Measurements from ENCODE around the gene TMEM209.

TMEM209 gene

GRCh38 chr7:130151591-130152492, 53.4 kb downstream of the TMEM209 start:
- no peaks in the 10 kb centered on the region for H3K27me3 ChIP-seq (ENCODE audit: insufficient read depth, low read length, poor library complexity)
- no peak overlapping the region for H4K8ac ChIP-seq (ENCODE audit: low read depth, low read length)
- H3K79me1 ChIP-seq (ENCODE audit: low read length): no peaks in the 10 kb centered on the region
- H2BK120ac ChIP-seq (ENCODE audit: low read depth, low read length): no peak overlapping the region
- H2BK15ac ChIP-seq (replicated peaks; ENCODE audit: low read depth): no peak overlapping the region
- no peak for DNase-seq
- H3K56ac ChIP-seq (ENCODE audit: low read length): peak overlapping the region; percentile 2
- H2BK5ac ChIP-seq (ENCODE audit: low read length): no peak overlapping the region
- H3K79me2 ChIP-seq (ENCODE audit: control insufficient read depth, insufficient read depth, low read length): no peaks in the 10 kb centered on the region
- H3K18ac ChIP-seq (ENCODE audit: low read length): no peak overlapping the region
- no peak overlapping the region for H4K5ac ChIP-seq (ENCODE audit: low read length)
- no peak overlapping the region for H2AK5ac ChIP-seq (ENCODE audit: low read length)
- H3K23ac ChIP-seq (ENCODE audit: low read length): no peak overlapping the region
- no peak overlapping the region for H3K4ac ChIP-seq (ENCODE audit: low read depth, low read length)
- H3K9ac ChIP-seq (ENCODE audit: low read length): no peak overlapping the region
- no peaks in the 10 kb centered on the region for H3K36me3 ChIP-seq (ENCODE audit: control insufficient read depth, insufficient read depth, low read length)
- no CpG with 5 or more reads among the region's 5 CpGs for WGBS (ENCODE audit: extremely low coverage, insufficient coverage, low lambda C conversion rate)
- no peak overlapping the region for H3K27ac ChIP-seq (ENCODE audit: low read depth, low read length)
- H3K4me2 ChIP-seq (ENCODE audit: low read length): no peak overlapping the region
- H3K4me1 ChIP-seq (ENCODE audit: control insufficient read depth, low read depth, low read length): no peaks in the 10 kb centered on the region
- no peak overlapping the region for H3K4me3 ChIP-seq (ENCODE audit: low read length)

DNA sequence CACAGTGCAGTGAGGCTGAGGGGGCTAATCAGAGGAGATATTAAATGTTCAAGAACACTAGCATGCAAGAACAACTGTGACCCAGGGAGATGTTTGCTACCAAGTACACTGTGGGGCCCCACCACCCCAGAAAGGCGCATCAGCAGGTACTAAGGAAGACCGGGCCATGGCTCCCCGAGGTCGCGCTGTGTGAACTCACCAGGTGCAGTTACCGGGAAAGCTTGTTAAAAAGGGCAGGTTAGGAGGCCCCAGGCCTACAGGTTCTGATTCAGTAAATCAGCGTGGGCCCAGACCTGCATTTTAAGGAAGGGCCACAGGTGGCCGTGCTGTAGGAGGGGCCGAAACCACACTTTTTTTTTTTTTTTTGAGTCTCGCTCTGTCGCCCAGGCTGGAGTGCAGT, 54.6 kb downstream of the TMEM209 start:
- no peak overlapping the region for H3K56ac ChIP-seq (ENCODE audit: low read length)

DNA sequence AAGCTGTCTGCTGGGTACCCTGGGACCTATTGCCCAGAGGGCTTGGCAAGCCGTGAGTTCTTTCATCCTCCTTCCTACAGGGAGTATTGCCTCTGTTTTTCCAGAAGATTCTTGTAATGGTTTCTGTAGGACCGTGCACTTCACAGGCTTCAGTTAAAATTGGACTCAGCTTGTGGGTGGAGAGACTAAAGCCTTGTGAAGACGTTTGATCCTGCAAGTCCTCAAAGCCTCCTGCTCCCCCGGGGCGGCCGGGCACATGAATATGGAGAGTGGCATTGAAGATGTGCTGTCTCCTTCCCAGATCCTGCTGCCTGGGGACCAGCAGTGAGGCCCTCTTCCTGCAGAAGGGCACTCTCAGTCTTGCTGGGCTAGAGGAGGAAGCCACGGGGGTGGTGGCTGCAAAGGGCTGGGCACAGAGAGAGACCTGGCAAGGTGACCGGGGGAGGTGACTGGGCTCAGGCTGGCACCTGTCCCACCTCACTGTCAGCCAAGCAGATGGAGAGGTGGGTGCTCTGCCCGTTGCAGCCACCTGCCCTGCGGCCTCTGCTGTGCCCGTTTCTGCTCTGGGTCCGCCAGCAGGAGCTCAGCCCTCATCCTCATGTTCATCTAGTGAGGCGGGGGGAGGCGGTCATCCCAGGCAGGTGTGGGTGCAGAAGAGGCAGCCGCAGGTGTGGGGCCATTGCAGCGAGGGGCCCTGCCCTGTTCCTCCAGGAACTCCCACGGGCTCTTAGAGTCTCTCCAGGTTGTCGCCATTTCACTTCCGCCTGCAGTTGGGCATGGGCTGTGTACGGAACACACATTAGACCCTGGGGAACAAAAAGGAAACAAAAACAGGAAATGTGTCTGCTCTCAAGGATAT, 55.7 kb downstream of the TMEM209 start:
- Histone ChIP-seq H3K27me3 (ENCODE audit: insufficient read depth, low read length, poor library complexity) (no peaks in the 10 kb centered on the region), H3K4me2 (ENCODE audit: low read length) (no peak overlapping the region), H3K56ac (ENCODE audit: low read length) (no peak overlapping the region), H4K5ac (ENCODE audit: low read length) (no peak overlapping the region), H2AK5ac (ENCODE audit: low read length) (no peak overlapping the region), H3K36me3 (ENCODE audit: control insufficient read depth, insufficient read depth, low read length) (no peaks in the 10 kb centered on the region), H3K4ac (ENCODE audit: low read depth, low read length) (no peak overlapping the region), H2BK120ac (ENCODE audit: low read depth, low read length) (no peak overlapping the region), H3K4me1 (ENCODE audit: control insufficient read depth, low read depth, low read length) (no peaks in the 10 kb centered on the region), H3K27ac (ENCODE audit: low read depth, low read length) (no peak overlapping the region), H3K9ac (ENCODE audit: low read length) (no peak overlapping the region), H3K79me1 (ENCODE audit: low read length) (no peaks in the 10 kb centered on the region), H3K79me2 (ENCODE audit: control insufficient read depth, insufficient read depth, low read length) (no peaks in the 10 kb centered on the region), H3K4me3 (ENCODE audit: low read length) (no peak overlapping the region), H4K8ac (ENCODE audit: low read depth, low read length) (no peak overlapping the region), H3K23ac (ENCODE audit: low read length) (no peak overlapping the region), H2BK5ac (ENCODE audit: low read length) (no peak overlapping the region), H3K18ac (ENCODE audit: low read length) (no peak overlapping the region), H2BK15ac (replicated peaks; ENCODE audit: low read depth) (no peak overlapping the region)
- DNase-seq: no peak
- no CpG with 5 or more reads among the region's 20 CpGs for WGBS (ENCODE audit: extremely low coverage, insufficient coverage, low lambda C conversion rate)

More for the DNA sequence above, 54.6 kb downstream of the TMEM209 start:
- no peaks in the 10 kb centered on the region for H3K4me1 ChIP-seq (ENCODE audit: control insufficient read depth, low read depth, low read length)
- no peak overlapping the region for H3K9ac ChIP-seq (ENCODE audit: low read length)
- no peak overlapping the region for H2BK5ac ChIP-seq (ENCODE audit: low read length)
- no peak overlapping the region for H2BK120ac ChIP-seq (ENCODE audit: low read depth, low read length)
- peak; percentile 27 for DNase-seq
- H3K4me2 ChIP-seq (ENCODE audit: low read length): no peak overlapping the region
- H3K27ac ChIP-seq (ENCODE audit: low read depth, low read length): no peak overlapping the region
- no peak overlapping the region for H4K5ac ChIP-seq (ENCODE audit: low read length)
- H3K79me2 ChIP-seq (ENCODE audit: control insufficient read depth, insufficient read depth, low read length): no peaks in the 10 kb centered on the region
- no peaks in the 10 kb centered on the region for H3K36me3 ChIP-seq (ENCODE audit: control insufficient read depth, insufficient read depth, low read length)
- no peak overlapping the region for H3K4ac ChIP-seq (ENCODE audit: low read depth, low read length)
- no peak overlapping the region for H4K8ac ChIP-seq (ENCODE audit: low read depth, low read length)
- no peak overlapping the region for H2AK5ac ChIP-seq (ENCODE audit: low read length)
- no peaks in the 10 kb centered on the region for H3K79me1 ChIP-seq (ENCODE audit: low read length)
- H3K4me3 ChIP-seq (ENCODE audit: low read length): no peak overlapping the region
- H3K18ac ChIP-seq (ENCODE audit: low read length): no peak overlapping the region
- no CpG with 5 or more reads among the region's 11 CpGs for WGBS (ENCODE audit: extremely low coverage, insufficient coverage, low lambda C conversion rate)
- no peak overlapping the region for H2BK15ac ChIP-seq (replicated peaks; ENCODE audit: low read depth)
- no peaks in the 10 kb centered on the region for H3K27me3 ChIP-seq (ENCODE audit: insufficient read depth, low read length, poor library complexity)
- H3K23ac ChIP-seq (ENCODE audit: low read length): no peak overlapping the region

DNA sequence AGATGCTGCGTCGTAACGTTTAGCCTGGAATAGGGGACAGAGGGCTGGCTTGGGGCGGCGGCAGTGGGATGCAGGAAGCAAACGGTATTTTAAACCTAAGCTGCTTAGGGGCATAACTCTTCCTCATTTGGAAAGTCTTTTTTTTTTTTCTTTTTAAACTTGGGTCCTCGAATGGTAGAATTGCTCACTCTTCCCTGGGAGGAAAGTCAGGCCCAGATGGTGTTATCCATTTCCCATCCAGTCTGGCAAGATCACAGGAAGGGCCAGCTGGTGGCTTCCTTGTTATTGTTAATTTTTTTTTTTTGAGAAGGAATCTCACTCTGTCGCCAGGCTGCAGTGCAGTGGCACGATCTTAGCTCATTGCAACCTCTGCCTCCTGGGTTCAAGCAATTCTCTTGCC, 56.6 kb downstream of the TMEM209 start:
- DNase-seq: no peak
- no peak overlapping the region for H2BK120ac ChIP-seq (ENCODE audit: low read depth, low read length)

GRCh38 chr7:130147710-130148325, 57.4 kb downstream of the TMEM209 start:
- WGBS (ENCODE audit: extremely low coverage, insufficient coverage, low lambda C conversion rate): no CpG with 5 or more reads among the region's 14 CpGs
- no peaks in the 10 kb centered on the region for H3K79me2 ChIP-seq (ENCODE audit: control insufficient read depth, insufficient read depth, low read length)

More for the DNA sequence above, 56.6 kb downstream of the TMEM209 start:
- no peak overlapping the region for H2BK5ac ChIP-seq (ENCODE audit: low read length)
- WGBS (ENCODE audit: extremely low coverage, insufficient coverage, low lambda C conversion rate): no CpG with 5 or more reads among the region's 9 CpGs
- no peak overlapping the region for H3K4me3 ChIP-seq (ENCODE audit: low read length)
- H3K79me1 ChIP-seq (ENCODE audit: low read length): no peaks in the 10 kb centered on the region
- H3K23ac ChIP-seq (ENCODE audit: low read length): no peak overlapping the region
- H2BK15ac ChIP-seq (replicated peaks; ENCODE audit: low read depth): no peak overlapping the region
- H4K5ac ChIP-seq (ENCODE audit: low read length): no peak overlapping the region
- no peak overlapping the region for H3K4ac ChIP-seq (ENCODE audit: low read depth, low read length)
- no peak overlapping the region for H3K18ac ChIP-seq (ENCODE audit: low read length)
- no peaks in the 10 kb centered on the region for H3K4me1 ChIP-seq (ENCODE audit: control insufficient read depth, low read depth, low read length)
- no peaks in the 10 kb centered on the region for H3K27me3 ChIP-seq (ENCODE audit: insufficient read depth, low read length, poor library complexity)
- no peak overlapping the region for H2AK5ac ChIP-seq (ENCODE audit: low read length)
- no peaks in the 10 kb centered on the region for H3K79me2 ChIP-seq (ENCODE audit: control insufficient read depth, insufficient read depth, low read length)
- H3K36me3 ChIP-seq (ENCODE audit: control insufficient read depth, insufficient read depth, low read length): no peaks in the 10 kb centered on the region
- H4K8ac ChIP-seq (ENCODE audit: low read depth, low read length): no peak overlapping the region
- no peak overlapping the region for H3K4me2 ChIP-seq (ENCODE audit: low read length)
- H3K9ac ChIP-seq (ENCODE audit: low read length): no peak overlapping the region
- H3K27ac ChIP-seq (ENCODE audit: low read depth, low read length): no peak overlapping the region
- H3K56ac ChIP-seq (ENCODE audit: low read length): no peak overlapping the region

More at GRCh38 chr7:130147710-130148325, 57.4 kb downstream of the TMEM209 start:
- H2BK5ac ChIP-seq (ENCODE audit: low read length): no peak overlapping the region
- no peaks in the 10 kb centered on the region for H3K36me3 ChIP-seq (ENCODE audit: control insufficient read depth, insufficient read depth, low read length)
- H3K9ac ChIP-seq (ENCODE audit: low read length): no peak overlapping the region
- no peak for DNase-seq
- H3K4me2 ChIP-seq (ENCODE audit: low read length): no peak overlapping the region
- H4K8ac ChIP-seq (ENCODE audit: low read depth, low read length): no peak overlapping the region
- no peaks in the 10 kb centered on the region for H3K4me1 ChIP-seq (ENCODE audit: control insufficient read depth, low read depth, low read length)
- H3K27ac ChIP-seq (ENCODE audit: low read depth, low read length): no peak overlapping the region
- H3K18ac ChIP-seq (ENCODE audit: low read length): no peak overlapping the region
- H3K4me3 ChIP-seq (ENCODE audit: low read length): no peak overlapping the region
- H3K4ac ChIP-seq (ENCODE audit: low read depth, low read length): no peak overlapping the region
- H3K27me3 ChIP-seq (ENCODE audit: insufficient read depth, low read length, poor library complexity): no peaks in the 10 kb centered on the region
- no peak overlapping the region for H3K56ac ChIP-seq (ENCODE audit: low read length)
- H4K5ac ChIP-seq (ENCODE audit: low read length): no peak overlapping the region
- H2BK120ac ChIP-seq (ENCODE audit: low read depth, low read length): no peak overlapping the region
- no peak overlapping the region for H3K23ac ChIP-seq (ENCODE audit: low read length)
- no peak overlapping the region for H2BK15ac ChIP-seq (replicated peaks; ENCODE audit: low read depth)
- H2AK5ac ChIP-seq (ENCODE audit: low read length): no peak overlapping the region
- H3K79me1 ChIP-seq (ENCODE audit: low read length): no peaks in the 10 kb centered on the region

All from mesendoderm (in vitro differentiated cells).